AG08396 (cell line): Measurements from ENCODE around the gene SCAMP2.
"Not testable (repeated sequence)": the region's sequence is repeated elsewhere in the genome, so short reads cannot be mapped to it uniquely, and the experiment has no call there.

Experiments used
- DNase-seq: peaks from one replicate; pipeline ENCODE4 v3.0.0; 2012; ENCODE audit warnings: low spot score, mixed read lengths

The SCAMP2 gene

DNA sequence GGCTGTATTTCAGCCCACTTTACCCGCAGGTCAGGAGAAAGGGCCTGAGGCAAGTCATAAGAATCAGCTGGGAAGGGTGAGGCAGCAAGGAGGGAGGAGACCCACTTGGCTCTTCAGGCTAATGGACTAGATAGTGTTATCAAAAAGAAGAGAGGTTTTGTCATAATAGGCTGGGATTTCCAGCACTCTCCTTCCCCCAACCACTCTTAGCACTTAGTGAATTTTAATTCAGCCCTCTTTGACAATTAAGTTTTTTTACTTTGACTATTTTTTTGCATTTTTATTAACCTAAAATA lies 17.4 kb upstream of the SCAMP2 start:
- no peak for DNase-seq

DNA sequence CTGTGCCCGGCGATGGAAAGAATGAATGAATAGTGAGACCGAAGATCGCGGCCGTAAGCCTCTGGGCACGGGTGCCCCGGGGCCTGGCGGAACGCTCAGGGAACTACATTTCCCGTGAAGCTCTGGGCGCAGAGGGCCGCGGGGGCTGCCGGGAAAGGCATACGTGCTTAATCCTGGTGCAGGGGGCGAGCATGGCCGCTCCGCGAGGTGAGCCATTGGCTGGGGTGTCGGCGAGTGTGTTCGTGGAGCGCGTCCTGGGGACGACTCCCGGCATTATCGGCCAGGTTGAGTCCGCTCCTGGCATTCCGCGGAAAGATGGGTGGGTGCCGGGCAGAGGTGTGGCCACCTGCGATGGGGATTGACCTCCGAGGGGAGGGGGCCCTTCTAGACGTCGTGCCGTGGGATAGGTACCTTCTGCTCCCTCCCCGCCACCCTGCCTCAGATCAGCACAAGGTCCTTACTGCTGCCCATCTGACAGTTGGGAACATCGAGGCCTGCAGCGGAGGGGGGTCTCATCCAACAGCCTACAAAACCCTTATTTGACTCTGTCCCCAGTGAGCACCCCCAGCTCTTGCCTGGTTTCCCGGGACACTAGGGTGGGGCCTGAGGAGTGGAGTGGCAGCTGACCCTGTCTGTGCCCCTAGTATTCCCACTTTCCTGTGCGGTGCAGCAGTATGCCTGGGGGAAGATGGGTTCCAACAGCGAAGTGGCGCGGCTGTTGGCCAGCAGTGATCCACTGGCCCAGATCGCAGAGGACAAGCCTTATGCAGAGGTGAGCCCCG lies 16.9 kb upstream of the SCAMP2 start, which contains the start of gene MPI:
Gene MPI (plus strand): TSS at position 160 of the 782 bp plus-strand sequence. CDS start 32 bp downstream, at position 192.
- peak; percentile 95 for DNase-seq

DNA sequence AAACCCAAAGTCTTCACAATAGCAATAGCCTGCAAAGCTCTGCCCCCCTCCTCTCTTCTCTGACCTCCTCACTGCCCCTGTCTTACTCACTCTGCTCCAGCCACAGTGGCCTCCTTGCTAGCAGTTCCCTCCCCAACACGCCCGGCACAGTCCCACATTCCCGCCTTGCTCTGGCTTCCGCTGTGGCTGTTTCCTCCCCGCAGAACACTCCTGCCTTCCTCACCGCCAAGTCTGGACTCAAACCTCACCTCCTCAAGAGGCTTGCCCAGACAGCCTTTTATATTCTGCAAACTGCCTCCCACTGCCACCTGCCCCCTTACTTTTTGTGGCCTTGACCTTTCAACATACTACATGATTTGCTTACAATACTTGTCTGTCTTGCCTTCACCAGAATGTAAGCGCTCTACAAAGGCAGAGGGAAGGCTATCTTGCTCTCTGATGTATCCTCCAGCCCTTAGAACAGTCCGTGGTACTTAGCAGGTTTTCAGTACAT lies 16.3 kb upstream of the SCAMP2 start:
- peak; percentile 64 for DNase-seq

DNA sequence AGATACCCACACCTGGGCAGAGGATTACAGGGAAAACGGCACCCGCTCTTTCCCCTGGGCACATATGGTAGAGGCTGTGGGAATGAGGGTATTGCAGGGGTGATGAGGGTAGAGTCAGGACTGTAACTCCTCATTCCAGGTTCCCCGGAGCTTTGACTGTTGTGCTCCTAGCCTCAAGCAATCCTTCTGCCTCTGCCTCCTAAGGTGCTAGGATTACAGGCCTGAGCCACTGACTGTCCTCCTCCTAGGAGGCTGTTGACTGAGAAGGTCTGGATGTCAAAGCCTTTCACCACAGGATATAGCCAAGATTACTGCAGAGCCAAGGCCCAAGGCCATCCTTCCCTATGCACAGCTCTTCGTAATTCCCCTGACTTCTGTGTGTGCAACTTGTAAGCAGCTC lies 15.6 kb upstream of the SCAMP2 start:
- DNase-seq = no peak

DNA sequence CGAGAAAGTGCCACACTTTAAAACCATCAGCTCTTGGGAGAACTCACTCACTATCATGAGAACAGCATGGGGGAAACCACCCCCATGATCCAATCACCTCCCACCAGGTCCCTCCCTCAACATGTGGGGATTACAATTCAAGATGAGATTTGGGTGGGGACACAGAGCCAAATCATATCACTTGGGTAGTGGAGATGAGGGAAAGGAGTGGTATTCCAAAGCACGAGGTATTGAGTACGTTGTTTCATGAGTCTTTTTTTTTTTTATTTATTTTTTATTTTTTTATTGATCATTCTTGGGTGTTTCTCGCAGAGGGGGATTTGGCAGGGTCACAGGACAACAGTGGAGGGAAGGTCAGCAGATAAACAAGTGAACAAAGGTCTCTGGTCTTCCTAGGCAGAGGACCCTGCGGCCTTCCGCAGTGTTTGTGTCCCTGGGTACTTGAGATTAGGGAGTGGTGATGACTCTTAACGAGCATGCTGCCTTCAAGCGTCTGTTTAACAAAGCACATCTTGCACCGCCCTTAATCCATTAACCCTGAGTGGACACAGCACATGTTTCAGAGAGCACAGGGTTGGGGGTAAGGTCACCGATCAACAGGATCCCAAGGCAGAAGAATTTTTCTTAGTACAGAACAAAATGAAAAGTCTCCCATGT lies 14.5 kb upstream of the SCAMP2 start:
- DNase-seq = not testable (repeated sequence)

DNA sequence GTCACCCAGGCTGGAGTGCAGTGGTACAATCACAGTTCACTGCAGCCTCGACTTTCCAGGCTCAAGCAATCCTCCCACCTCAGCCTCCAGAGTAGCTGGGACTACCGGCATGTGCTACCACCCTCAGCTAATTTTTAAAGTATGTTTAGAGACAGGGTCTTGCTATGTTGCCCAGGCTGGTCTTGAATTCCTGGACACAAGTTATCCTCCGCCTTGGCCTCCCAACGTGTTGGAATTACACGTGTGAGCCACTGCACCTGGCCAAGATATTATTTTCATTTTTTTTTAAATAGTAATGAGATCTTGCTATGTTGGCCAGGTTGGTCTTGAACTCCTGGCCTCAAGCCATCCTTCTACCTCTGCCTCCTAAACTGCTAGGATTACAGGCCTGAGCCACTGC lies 12.3 kb upstream of the SCAMP2 start:
- no peak for DNase-seq

DNA sequence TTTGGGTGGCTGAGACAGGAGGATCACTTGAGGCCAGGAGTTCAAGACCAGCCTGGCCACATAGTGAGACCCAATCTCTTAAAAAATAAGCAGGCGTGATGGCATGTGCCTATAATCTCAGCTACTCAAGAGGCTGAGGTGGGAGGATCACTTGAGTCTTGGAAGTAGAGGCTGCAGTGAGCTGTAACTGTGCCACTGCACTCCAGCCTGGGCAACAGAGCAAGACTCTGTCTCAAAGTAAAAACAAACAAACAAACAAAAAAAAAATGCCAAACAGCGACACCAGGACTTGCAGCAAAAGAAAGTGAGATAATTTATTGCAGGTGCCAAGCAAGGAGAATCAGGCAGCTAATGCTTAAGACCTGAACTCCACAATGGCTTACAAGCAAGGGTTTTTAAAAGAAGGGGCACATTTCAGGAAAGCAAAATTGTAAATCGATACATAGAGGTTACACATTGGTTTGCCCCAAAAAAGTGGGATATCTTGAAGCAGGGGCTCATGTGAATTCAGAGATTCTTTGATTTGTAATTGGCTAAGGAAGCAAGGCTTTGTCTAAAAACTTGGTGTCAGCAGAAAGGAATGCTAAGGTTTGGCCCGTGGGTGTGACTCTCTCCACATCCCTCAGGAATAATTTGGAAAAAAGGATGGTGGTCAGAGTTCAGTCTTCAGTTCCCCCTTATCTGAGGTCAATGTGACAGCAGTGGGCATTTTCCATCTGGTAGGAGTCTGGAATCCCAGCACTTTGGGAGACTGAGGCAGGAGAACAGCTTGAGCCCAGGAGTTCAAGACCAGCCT lies 11.5 kb upstream of the SCAMP2 start:
- DNase-seq = no peak

DNA sequence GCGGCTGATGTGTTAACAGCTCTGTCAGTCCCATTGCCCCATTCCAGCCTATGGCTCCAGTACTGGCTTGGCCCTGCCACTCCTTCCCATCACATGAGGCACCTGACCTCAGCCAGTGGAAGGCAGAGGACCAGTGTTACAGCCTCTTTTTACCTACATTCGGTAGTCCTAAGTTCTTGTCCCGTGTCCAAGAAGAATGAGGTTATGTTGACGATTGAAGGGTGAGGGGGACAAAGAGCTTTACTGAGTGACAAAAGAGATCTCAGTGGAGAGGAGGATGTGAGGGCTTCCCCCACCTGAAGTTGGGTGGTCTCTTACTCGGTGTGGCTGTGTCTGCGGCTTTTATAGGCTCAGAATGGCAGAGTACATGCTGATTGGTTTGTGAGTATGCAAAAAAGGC lies 9.4 kb upstream of the SCAMP2 start:
- no peak for DNase-seq

DNA sequence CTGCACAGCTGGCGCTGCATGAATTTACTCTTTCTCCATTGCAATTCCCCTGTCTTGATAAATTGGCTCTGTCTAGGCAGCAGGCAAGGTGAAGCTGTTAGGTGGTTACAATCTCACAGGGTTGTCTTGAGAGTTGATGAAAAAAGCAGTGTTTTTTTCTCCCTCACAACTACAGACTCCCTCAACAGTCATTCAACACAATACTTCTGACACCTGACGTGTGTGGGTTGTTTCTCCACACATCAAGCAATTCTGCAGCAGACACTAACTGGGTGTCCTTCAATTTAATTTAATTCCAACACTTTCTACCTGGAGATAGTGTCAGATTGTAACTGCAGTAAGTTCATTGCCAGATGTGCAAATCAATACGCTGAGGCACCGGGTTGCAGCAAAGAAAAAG lies 5.1 kb upstream of the SCAMP2 start:
- DNase-seq = no peak

DNA sequence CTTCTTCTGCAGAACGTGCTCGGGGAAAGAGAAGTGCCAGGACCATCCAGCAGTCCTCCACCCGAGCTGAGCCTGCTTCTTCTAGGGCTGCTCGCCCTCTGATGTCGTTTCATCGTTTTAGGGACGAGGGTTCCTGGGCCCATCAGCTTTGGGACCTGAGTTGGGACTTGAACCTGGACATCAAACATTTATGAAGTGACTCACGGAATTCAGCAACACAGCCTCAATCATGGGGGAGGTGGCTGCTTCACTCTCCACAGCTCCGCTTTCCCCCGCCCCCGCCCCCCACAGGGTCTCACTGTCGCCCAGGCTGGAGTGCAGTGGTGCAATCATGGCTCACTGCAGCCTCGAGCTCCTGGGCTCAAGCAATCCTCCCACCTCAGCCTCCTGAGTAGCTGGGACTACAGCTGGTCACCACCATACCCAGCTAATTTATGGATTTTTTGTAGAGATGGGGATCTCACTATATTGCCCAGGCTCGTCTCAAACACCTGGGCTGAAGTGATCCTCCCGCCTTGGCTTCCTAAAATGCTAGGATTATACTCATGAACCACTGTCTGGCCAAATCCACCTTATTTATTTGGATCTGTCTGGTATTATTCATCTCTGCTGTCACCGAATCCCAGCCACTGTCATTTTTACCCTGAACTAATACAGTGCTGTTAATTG lies 725 bp upstream of the SCAMP2 start:
- DNase-seq = peak; percentile 30

DNA sequence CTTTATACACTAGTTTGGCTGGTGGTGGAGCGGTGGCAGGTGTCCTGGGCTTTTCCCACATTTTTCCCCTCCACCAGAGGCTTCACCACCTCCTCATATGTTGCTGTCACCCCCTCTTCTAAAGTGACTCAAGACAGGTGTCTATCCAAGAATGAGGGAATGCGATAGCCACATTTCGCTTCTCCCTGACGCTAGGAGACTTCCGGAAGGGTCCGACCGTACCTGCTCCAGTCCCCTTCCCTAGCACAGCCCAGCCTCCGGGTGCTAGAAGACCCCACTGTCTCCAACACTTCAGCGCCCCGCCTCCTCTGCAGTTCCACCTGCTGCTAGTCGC lies 496 bp downstream of the SCAMP2 start:
- no peak for DNase-seq

DNA sequence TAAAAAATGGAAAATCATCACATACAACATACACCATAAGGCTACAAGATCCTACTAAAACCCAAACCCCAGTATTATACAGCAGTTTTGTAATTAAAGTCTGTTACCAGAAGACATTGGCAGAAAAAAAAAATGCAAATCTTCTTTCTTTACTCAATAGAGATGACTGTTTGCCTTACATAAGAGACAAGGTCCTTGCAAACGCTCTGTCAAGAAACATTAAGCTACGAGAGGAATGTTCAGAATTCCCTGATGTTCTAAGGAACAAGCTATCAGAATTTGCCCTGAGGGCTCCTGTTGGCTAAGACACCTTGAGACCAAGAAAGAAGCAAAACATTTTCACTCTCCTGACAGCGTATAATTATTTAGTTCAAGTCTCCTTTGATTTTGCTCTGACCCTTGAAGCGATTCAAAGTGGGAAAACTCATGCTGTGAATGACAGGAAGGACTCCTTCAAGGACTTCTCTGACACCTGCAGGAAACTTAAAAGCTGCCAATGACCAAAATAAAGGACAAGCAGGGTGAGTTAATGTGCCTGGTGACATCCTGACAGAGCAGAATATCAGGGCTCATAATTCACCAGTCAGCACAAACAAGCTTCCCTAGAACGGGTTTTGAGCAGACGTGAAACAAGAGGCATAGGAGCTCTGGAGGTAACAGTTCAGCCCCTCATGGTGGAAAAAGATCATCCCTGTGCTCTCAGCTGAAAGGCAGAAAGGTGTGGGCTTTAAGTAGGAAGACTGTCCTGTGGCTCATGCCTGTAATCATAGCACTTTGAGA lies 2.5 kb downstream of the SCAMP2 start:
- DNase-seq = no peak

DNA sequence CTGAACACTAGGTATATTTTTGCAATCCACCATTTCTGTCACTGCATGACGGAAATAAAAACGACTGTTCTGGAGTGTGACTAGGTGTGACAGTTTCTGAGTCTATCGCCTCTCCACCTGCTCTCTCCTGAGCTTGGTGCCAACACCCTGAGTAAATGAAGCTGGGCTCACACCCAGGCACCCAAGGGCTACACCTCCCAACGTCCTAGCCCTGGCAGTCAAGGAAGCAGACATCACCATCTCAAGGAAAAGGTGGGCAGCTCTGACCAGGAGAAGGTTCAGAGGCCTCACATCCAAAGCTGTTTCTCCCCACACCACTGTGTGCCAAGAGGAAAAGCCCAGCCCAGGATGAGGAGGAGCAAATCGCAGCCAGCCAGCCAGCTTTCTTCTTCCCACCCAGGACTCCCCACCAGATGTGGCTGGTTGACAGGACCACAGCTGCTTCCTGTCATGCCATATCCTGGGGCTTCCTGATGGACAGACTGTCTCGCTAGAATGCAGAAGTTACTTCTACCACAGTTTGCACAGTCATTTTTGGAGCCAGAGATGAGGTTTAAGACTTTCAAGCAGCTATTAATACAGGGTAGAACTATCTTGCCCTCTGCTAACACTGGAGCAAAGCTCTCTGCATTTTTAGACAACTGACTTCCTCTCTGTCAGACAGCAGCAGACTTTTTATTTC lies 3.3 kb downstream of the SCAMP2 start:
- peak; percentile 41 for DNase-seq

DNA sequence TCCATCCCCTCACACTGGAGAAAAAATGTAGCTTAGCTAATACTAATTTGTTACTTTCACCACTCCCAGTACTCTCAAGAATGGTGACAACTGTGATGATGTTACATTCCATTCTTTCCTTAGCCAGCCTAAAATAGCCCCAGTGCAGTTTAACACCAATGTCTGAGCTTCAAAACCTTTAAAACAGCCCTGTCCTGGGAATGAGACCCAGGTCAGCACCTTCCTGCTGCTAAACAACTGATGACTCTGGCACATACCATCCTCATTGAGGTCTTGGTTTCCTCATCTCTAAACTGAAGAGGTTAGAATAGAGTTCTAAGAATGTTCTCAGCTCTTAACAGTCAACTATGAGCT lies 3.8 kb downstream of the SCAMP2 start:
- DNase-seq = no peak

DNA sequence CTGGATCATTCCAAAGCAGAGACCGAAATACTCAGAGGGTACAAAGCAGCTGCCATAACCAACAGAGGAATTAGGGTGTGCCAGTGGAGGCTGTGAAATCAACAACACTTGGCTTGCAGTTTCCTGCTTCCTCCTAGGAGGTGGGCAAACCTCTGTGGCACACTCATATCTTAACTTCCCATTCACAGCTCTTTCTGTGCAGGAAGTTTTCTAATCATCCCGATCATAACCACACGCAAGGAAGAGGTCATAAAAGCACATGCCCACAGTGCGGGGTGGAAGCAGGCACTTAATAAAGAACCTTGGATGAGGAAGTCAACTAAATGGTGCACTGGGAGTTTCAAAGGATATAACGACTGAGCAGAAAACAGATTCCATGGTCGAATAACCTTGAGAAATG lies 5.1 kb downstream of the SCAMP2 start:
- no peak for DNase-seq

DNA sequence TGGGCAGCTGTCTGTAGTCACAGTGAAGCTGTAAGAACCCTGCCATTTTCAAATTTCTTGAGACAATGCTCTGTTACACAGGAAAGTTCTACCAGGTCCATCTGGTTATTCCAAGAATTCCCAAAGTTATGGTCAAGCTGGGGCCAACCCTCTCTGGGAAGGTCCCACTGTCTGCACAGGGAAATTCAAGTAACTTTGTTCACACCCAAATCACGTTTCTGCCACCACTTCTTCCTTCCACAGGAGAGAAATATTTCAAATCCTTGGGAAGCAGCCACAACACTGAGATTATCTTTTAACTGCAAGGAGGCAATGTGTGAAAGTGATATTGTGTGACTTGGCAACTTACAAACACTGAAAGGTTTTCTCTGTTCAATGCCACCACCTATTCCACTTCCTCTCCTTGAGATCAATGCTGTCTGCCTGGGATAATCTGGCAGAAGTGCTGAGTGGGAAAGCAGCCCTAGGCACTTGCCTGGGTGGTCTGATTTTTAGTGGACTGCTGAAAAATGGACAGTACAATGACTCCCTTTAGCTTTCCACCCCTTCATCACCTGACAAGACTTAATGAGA lies 5.6 kb downstream of the SCAMP2 start:
- DNase-seq = no peak

DNA sequence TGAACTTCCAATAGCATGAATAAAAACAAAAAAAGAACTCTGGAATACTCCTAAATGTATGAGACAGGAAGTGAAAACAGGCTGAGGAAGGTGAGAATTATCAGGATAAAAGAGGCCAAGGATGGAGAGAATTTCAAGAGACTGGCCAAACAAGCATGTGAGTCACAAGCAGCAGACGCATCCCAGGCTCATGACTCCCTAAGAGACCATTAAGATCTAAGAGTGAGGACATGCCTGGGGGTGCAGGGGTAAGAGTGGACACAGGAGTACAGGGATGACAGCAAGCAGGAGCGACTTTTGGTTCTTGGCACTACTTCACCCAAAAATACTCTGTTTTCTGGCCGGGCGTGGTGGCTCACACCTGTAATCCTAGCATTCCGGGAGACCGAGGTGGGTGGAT lies 7.1 kb downstream of the SCAMP2 start:
- peak; percentile 77 for DNase-seq

DNA sequence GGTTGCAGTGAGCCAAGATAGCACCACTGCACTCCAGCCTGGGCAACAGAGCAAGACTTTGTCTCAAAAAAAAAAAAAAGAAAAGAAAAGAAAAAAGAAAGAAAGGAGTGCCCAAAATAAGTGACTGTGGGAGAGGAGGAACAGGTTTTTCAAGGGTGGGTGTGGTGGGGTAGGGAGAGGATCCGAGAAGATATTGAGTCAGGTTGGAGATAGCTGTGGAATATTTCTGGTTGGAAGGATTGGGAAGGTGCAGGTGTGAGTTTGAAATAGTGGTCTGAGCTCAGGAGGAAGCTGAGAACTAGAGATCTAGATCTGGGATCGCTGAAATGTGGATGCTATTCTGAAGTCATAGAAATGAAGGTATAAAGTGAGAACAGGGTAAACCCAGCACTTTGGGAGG lies 7.8 kb downstream of the SCAMP2 start:
- no peak for DNase-seq

DNA sequence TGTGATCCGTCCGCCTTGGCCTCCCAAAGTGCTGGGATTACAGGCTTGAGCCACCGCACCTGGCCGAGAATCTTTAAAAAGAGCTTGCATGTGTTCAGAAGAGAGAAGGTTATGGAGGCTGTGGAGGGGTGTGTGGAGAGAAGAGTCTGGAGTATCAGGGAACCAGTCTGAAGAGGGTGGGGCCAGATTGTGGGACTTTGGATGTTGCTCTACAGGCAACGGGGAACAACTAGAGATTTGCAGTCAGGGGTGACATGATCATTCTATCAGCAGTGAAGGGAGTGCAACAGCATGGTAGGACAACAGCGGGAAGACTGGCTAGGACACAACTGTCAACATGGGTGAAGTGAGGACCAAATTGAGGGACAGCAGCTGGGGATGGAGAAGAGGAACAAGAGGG lies 8.9 kb downstream of the SCAMP2 start:
- no peak for DNase-seq

DNA sequence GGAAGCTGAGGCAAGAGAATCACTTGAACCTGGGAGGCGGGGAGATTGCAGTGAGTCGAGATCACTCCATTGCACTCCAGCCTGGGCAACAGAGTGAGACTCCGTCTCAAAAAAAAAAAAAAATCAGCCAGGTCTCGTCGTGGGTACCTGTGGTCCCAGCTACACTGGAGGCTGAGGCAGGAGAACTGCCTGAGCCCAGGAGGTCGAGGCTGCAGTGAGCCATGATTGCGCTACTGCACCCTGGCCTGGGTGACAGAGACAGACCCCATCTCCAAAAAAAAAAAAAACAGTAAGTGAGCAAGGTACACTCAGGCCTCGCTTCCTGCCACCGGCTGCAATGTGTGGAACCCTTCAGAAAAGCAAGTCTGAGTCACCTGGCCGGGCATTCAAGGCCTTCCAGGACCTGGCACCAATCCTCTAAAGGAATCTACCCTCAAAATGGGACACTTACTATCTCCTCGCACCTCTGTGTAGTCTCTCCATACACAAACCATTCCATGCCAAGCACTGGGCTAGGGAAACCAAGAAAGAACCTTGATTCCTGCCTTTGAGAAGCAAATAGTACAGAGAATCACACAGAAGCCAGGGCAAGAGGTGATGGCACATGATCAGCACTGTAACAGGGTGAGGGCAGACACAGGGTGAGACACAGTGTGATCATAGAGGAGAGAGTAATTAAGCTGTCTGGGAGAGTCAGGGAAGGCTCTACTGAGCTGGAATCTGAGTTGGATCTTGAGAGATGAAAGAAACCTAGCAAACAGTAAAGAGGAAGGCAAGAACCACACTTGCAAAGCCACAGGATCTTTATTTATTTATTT lies 9.7 kb downstream of the SCAMP2 start:
- no peak for DNase-seq
